ENCODE data around the gene CACNA2D4.

DNA sequence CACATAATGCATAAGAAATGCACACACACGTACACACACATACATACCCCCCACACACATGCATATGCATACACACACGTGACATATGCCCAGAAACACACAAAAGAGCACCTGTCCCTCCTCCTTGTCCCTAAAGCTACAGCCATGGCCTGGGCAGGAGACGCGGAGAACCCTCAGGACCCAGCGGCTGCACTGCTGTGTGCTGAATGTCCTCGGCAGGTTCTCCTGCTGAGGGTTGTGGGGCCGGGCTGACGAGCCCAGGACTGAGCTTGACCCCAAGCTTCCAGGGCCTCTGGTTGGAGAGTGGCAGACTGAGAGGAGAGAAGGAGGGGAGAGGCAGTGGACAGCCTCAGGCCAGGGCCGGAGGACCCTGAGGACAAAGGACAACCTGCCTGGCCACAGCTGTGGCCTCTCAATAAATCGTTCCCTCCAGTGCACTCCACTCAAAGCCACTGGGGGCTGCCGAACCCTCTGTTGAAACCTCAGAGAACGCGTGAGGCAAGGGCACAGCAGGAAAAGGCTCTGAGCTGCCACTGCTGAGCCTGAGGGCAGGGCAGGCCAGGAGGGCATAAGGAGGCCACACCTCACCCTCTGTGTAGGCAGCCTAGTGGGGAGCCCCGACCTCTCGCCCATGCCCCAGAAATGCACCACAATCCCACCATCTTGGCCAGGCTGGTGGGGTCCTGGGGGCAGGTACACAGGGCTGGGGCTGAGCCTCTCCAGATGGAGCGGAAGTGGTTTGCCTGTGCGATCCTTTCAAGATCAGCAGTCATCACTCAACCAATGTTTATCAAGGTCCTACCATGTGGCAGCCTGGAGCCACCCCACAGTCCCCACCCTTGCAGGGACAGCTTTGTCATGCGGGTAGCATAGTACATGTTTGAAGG, 3.1 kb downstream of the CACNA2D4 start:
- TF ChIP-seq CTCF (IDR thresholded peaks at IDR 0.05; ENCODE audit: low read depth, low read length, missing input control) (no peak), YY1 (IDR thresholded peaks at IDR 0.05) (no peak), RAD21 (IDR thresholded peaks at IDR 0.05) (no peak)
- TF ChIP-seq, protein P1, sequence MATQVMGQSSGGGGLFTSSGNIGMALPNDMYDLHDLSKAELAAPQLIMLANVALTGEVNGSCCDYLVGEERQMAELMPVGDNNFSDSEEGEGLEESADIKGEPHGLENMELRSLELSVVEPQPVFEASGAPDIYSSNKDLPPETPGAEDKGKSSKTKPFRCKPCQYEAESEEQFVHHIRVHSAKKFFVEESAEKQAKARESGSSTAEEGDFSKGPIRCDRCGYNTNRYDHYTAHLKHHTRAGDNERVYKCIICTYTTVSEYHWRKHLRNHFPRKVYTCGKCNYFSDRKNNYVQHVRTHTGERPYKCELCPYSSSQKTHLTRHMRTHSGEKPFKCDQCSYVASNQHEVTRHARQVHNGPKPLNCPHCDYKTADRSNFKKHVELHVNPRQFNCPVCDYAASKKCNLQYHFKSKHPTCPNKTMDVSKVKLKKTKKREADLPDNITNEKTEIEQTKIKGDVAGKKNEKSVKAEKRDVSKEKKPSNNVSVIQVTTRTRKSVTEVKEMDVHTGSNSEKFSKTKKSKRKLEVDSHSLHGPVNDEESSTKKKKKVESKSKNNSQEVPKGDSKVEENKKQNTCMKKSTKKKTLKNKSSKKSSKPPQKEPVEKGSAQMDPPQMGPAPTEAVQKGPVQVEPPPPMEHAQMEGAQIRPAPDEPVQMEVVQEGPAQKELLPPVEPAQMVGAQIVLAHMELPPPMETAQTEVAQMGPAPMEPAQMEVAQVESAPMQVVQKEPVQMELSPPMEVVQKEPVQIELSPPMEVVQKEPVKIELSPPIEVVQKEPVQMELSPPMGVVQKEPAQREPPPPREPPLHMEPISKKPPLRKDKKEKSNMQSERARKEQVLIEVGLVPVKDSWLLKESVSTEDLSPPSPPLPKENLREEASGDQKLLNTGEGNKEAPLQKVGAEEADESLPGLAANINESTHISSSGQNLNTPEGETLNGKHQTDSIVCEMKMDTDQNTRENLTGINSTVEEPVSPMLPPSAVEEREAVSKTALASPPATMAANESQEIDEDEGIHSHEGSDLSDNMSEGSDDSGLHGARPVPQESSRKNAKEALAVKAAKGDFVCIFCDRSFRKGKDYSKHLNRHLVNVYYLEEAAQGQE (IDR thresholded peaks at IDR 0.05) = no peak
